ENCODE measurements around the gene GDAP1L1. TPM values are rescaled to one million over a fixed set of nuclear protein-coding genes. Genes with fewer than 3 reads are reported as not detected.

The GDAP1L1 gene
- total RNA-seq, 1 donor from 2014 or later: 1.8 TPM

DNA sequence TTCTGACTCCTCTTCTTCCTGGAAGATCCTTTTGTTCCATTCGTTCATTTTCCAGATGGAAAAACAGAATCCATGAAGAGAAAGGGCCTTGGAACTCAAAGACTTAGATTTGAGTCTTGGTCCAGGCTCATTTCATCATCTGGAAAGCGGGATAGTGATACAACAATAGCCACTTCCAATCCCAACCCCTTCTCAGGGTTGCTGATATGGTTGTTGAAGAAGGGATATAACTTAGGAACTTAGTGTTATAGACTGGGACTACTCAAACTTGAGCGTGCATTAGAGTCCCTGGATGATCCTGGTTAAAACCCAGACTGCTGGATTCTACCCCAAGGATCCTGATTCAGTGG, 1.3 kb downstream of the GDAP1L1 start:
- no peaks in the 10 kb centered on the region for H3K36me3 Mint-ChIP-seq
- TF ChIP-seq, protein P1, sequence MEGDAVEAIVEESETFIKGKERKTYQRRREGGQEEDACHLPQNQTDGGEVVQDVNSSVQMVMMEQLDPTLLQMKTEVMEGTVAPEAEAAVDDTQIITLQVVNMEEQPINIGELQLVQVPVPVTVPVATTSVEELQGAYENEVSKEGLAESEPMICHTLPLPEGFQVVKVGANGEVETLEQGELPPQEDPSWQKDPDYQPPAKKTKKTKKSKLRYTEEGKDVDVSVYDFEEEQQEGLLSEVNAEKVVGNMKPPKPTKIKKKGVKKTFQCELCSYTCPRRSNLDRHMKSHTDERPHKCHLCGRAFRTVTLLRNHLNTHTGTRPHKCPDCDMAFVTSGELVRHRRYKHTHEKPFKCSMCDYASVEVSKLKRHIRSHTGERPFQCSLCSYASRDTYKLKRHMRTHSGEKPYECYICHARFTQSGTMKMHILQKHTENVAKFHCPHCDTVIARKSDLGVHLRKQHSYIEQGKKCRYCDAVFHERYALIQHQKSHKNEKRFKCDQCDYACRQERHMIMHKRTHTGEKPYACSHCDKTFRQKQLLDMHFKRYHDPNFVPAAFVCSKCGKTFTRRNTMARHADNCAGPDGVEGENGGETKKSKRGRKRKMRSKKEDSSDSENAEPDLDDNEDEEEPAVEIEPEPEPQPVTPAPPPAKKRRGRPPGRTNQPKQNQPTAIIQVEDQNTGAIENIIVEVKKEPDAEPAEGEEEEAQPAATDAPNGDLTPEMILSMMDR (conservative IDR thresholded peaks at IDR 0.05): no peak
- no peaks in the 10 kb centered on the region for H3K9me3 Mint-ChIP-seq
- H3K4me1 Mint-ChIP-seq (ENCODE audit: unreplicated experiment): no peaks in the 10 kb centered on the region
- peaks cover 50% of the 10 kb centered on the region for H3K27me3 Mint-ChIP-seq
- no peak overlapping the region for H3K27ac Mint-ChIP-seq
- DNase-seq (ENCODE audit: extremely low spot score, unreplicated experiment): no peak
- H3K4me3 Mint-ChIP-seq: peak overlapping the region; percentile 72

DNA sequence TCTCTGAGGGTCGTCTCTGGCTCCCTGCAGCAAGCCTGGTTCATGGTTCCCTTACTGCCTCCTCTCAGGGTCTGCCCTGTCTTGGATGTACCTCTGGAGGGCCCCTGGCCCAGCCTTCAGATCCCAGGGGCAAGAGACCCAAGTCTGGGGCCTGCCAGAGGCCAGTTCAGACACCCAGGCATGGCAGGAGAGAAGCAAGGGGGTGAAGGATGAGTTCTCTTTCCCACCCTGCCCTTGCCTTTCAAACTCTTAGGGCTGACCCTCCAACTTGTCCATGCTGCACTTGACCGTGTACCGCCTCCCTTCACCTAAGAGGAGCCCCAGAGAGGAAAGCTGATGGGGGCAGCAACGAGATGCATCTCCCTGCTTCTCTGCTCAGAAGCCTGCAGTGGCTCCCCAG, 4.2 kb downstream of the GDAP1L1 start:
- Mint-ChIP-seq H3K27me3 (peaks cover 26% of the 10 kb centered on the region), H3K27ac (no peak overlapping the region), H3K36me3 (no peaks in the 10 kb centered on the region), H3K4me1 (ENCODE audit: unreplicated experiment) (no peaks in the 10 kb centered on the region), H3K9me3 (no peaks in the 10 kb centered on the region), H3K4me3 (no peak overlapping the region)
- DNase-seq (ENCODE audit: extremely low spot score, unreplicated experiment): no peak
- TF ChIP-seq, protein P1 (conservative IDR thresholded peaks at IDR 0.05): no peak

DNA sequence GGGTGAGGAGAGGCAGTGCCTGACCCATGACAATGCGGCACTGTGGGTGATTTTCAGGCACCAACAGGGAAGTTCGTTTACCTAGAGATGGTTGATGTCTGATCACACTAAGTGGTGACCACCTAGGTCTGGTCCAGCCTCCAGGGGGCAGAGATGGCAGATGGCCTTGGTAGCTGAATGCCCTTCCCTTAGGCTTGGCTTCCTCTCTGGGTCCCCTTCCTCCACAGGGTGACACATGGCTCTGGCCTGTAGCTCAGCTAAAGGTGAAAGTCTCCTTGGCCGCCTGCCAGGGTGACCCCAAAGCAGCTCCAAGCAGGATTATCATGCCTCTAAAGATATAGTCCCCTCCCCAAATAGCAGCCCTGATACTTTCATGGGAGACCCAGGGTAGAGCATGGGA, 6.4 kb downstream of the GDAP1L1 start:
- Mint-ChIP-seq H3K4me3 (no peak overlapping the region), H3K9me3 (no peaks in the 10 kb centered on the region), H3K27ac (no peak overlapping the region), H3K4me1 (ENCODE audit: unreplicated experiment) (no peaks in the 10 kb centered on the region), H3K36me3 (no peaks in the 10 kb centered on the region), H3K27me3 (peaks cover 9% of the 10 kb centered on the region)
- DNase-seq (ENCODE audit: extremely low spot score, unreplicated experiment): no peak
- TF ChIP-seq, protein P1 (conservative IDR thresholded peaks at IDR 0.05): no peak

DNA sequence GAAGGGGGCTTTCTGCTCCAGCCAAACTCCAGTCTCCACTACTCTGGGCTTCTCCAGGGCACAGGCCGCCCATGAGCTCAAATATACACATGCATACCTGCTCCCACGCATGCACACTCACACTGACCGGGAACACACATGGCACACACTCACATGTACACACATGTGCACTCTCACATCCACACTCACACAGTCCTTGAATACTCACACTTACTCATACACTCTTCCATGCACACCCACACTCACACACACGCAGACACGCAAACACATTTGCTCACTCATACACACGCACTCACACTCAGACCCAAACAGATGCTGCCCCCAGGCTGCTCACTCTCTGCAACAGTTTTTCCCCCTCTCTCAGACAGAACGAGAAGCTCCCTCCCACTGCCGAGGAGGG, 7.0 kb downstream of the GDAP1L1 start:
- no peaks in the 10 kb centered on the region for H3K36me3 Mint-ChIP-seq
- no peak overlapping the region for H3K4me3 Mint-ChIP-seq
- TF ChIP-seq, protein P1 (conservative IDR thresholded peaks at IDR 0.05): no peak
- H3K27me3 Mint-ChIP-seq: peaks cover 4% of the 10 kb centered on the region
- H3K9me3 Mint-ChIP-seq: no peaks in the 10 kb centered on the region
- H3K27ac Mint-ChIP-seq: no peak overlapping the region
- no peaks in the 10 kb centered on the region for H3K4me1 Mint-ChIP-seq (ENCODE audit: unreplicated experiment)
- DNase-seq (ENCODE audit: extremely low spot score, unreplicated experiment): no peak

DNA sequence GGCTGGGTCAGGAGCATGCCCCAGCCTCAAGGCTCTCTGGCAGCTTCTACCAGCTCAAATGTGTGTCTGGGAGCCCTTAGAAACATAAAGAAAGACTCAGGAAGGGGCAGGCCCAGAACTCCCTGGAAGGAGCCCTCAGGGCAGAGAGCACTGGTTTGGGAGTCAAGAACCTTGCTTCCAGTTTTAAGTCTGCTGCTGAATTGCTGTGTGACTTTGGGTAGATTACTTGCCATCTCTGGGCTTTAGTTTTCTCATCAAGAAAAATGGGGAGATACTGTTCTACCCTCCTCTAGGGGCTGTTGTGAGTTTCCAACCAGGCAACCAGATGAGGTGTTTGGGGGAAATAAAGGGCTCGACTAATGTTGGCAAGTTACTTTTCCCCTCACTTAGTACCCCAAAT, 8.8 kb downstream of the GDAP1L1 start:
- TF ChIP-seq, protein P1 (conservative IDR thresholded peaks at IDR 0.05): no peak
- no peak overlapping the region for H3K27ac Mint-ChIP-seq
- H3K36me3 Mint-ChIP-seq: no peaks in the 10 kb centered on the region
- no peak overlapping the region for H3K4me3 Mint-ChIP-seq
- H3K9me3 Mint-ChIP-seq: no peaks in the 10 kb centered on the region
- peaks cover 6% of the 10 kb centered on the region for H3K27me3 Mint-ChIP-seq
- H3K4me1 Mint-ChIP-seq (ENCODE audit: unreplicated experiment): no peaks in the 10 kb centered on the region
- no peak for DNase-seq (ENCODE audit: extremely low spot score, unreplicated experiment)

DNA sequence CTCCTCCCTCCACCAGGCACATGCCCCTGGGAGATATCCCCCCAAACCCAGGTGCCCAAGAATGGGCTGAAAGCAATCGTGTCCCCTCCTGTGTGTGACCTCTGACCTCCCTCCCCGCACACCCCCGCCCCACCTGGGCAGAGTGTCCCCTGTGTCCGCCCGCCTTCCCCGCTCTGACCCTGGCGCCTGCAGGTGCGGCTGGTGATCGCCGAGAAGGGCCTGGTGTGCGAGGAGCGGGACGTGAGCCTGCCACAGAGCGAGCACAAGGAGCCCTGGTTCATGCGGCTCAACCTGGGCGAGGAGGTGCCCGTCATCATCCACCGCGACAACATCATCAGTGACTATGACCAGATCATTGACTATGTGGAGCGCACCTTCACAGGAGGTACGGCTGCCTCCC, 9.9 kb downstream of the GDAP1L1 start:
- H3K4me1 Mint-ChIP-seq (ENCODE audit: unreplicated experiment): no peaks in the 10 kb centered on the region
- DNase-seq (ENCODE audit: extremely low spot score, unreplicated experiment): no peak
- no peaks in the 10 kb centered on the region for H3K9me3 Mint-ChIP-seq
- H3K36me3 Mint-ChIP-seq: no peaks in the 10 kb centered on the region
- TF ChIP-seq, protein P1 (conservative IDR thresholded peaks at IDR 0.05): no peak
- no peak overlapping the region for H3K4me3 Mint-ChIP-seq
- H3K27ac Mint-ChIP-seq: no peak overlapping the region
- peaks cover 12% of the 10 kb centered on the region for H3K27me3 Mint-ChIP-seq

All from type B pancreatic cell (in vitro differentiated cells).